SK-N-SH (cell line): ENCODE results near the gene LRRTM2. TPM values are rescaled to one million over a fixed set of nuclear protein-coding genes. Genes with fewer than 3 reads are reported as not detected.

Experiments
- CTCF ChIA-PET: fragments of 300-600, 350-600 bp; formaldehyde crosslinking; extraction: SDS; loops from one replicate; lab custom pipeline; 2021; lab: Yijun Ruan, JAX
- POLR2A ChIA-PET: fragments of 350-600 bp; sonication (Branson Sonifier 250); formaldehyde crosslinking; extraction: SDS; loops from one replicate; lab custom pipeline; 2020; ENCODE audit warnings: antibody characterized with exemption, inconsistent platforms; lab: Yijun Ruan, JAX
- DNase-seq: peaks from one replicate; pipeline ENCODE4 v3.0.0; 2012
- H2AFZ ChIP-seq: fragments of 200-600 bp; sonication (generic); 2 replicates; pipeline ENCODE4 v1.8.1; 2016; ENCODE audit warnings: antibody characterized with exemption, mild to moderate bottlenecking, low read depth
- H3F3A ChIP-seq: fragments of 200-600 bp; sonication (generic); replicated peaks from 2 replicates; pipeline ENCODE3; 2016; ENCODE audit warnings: antibody characterized with exemption, mild to moderate bottlenecking; ENCODE audit not compliant: insufficient read depth
- H3K27ac ChIP-seq, 2 experiments: fragments of 200-500 bp in 1 of 2; fragments of 200-600 bp in 1 of 2; sonication (Bioruptor generic) in 1 of 2; sonication (generic), shearing (Covaris generic) in 1 of 2; 2 replicates each; pipeline versions ENCODE4 v1.5.1 to v1.6.1; 2014 to 2016; ENCODE audit warnings: low read depth in 2 of 2, inconsistent platforms in 1 of 2, low read length in 1 of 2, mild to moderate bottlenecking in 1 of 2, mixed read lengths in 1 of 2
- H3K27me3 ChIP-seq: fragments of 200-600 bp; sonication (generic), shearing (Covaris generic); 2 replicates; pipeline ENCODE4 v1.6.1; 2016; ENCODE audit warnings: mixed run types; ENCODE audit not compliant: insufficient read depth
- H3K36me3 ChIP-seq, 2 experiments: fragments of 200-500 bp in 1 of 2; fragments of 200-600 bp in 1 of 2; sonication (Bioruptor generic) in 1 of 2; sonication (generic) in 1 of 2; replicated peaks in 1 of 2; 2 replicates each; pipeline versions ENCODE3 to v1.5.1; 2014 to 2016; ENCODE audit warnings: low read length in 1 of 2, mild to moderate bottlenecking in 1 of 2; ENCODE audit not compliant: insufficient read depth in 2 of 2, control insufficient read depth in 1 of 2
- H3K4me1 ChIP-seq, 2 experiments: fragments of 200-500 bp in 1 of 2; fragments of 200-600 bp in 1 of 2; sonication (Bioruptor generic) in 1 of 2; sonication (generic), shearing (Covaris generic) in 1 of 2; 2 replicates each; pipeline versions ENCODE4 v1.5.1 to v1.6.1; 2014 to 2016; ENCODE audit warnings: low read depth in 1 of 2, low read length in 1 of 2, mixed run types in 1 of 2; ENCODE audit not compliant: insufficient read depth in 2 of 2, control insufficient read depth in 1 of 2
- H3K4me2 ChIP-seq: fragments of 200-600 bp; sonication (generic), shearing (Covaris generic); 2 replicates; pipeline ENCODE4 v1.6.1; 2017; ENCODE audit warnings: mixed run types
- H3K4me3 ChIP-seq, 2 experiments: fragments of 200-500 bp in 1 of 2; fragments of 200-600 bp in 1 of 2; sonication (Bioruptor generic) in 1 of 2; sonication (generic), shearing (Covaris generic) in 1 of 2; 2 replicates each; pipeline versions ENCODE4 v1.5.1 to v1.8.1; 2014 to 2016; ENCODE audit warnings: low read depth in 2 of 2, inconsistent platforms in 1 of 2, low read length in 1 of 2, mild to moderate bottlenecking in 1 of 2, mixed read lengths in 1 of 2, moderate library complexity in 1 of 2
- H3K79me2 ChIP-seq: fragments of 200-600 bp; sonication (generic); 2 replicates; pipeline ENCODE4 v1.8.1; 2017; ENCODE audit warnings: mild to moderate bottlenecking; ENCODE audit not compliant: insufficient read depth
- H3K9ac ChIP-seq: fragments of 200-600 bp; sonication (generic); 2 replicates; pipeline ENCODE4 v1.6.1; 2017; ENCODE audit warnings: mixed run types
- H3K9me2 ChIP-seq: fragments of 200-600 bp; sonication (generic); 2 replicates; pipeline ENCODE4 v1.6.1; 2017; ENCODE audit warnings: mixed run types
- H3K9me3 ChIP-seq: fragments of 200-600 bp; sonication (generic); 2 replicates; pipeline ENCODE4 v1.6.1; 2017; ENCODE audit warnings: mixed run types, mild to moderate bottlenecking, moderate library complexity
- H4K20me1 ChIP-seq: fragments of 200-600 bp; sonication (generic); 2 replicates; pipeline ENCODE4 v1.6.1; 2017; ENCODE audit warnings: mild to moderate bottlenecking, mixed run types; ENCODE audit not compliant: insufficient read depth
- CHD2 ChIP-seq: fragments of 150-350 bp; IDR thresholded peaks from 2 replicates; pipeline ENCODE4 v1.6.1; 2018; ENCODE audit warnings: low read length; ENCODE audit not compliant: partially characterized antibody
- ELF1 ChIP-seq: IDR thresholded peaks from 2 replicates; pipeline ENCODE4 v1.4.0; 2012
- EP300 ChIP-seq, 2 experiments: IDR thresholded peaks; 2 replicates each; pipeline versions ENCODE4 v1.4.0 to v1.6.1; 2012; ENCODE audit warnings: borderline replicate concordance in 1 of 2, low read depth in 1 of 2, low read length in 1 of 2
- EZH2phosphoT487 ChIP-seq: fragments of 200-600 bp; sonication (generic); IDR thresholded peaks from 2 replicates; pipeline ENCODE4 v1.6.1; 2017; ENCODE audit warnings: low read depth, mixed run types, mild to moderate bottlenecking, antibody characterized with exemption, moderate library complexity, borderline replicate concordance
- GATA2 ChIP-seq: sonication (generic); formaldehyde crosslinking; IDR thresholded peaks from 2 replicates; pipeline ENCODE4 v1.5.0; 2020; ENCODE audit warnings: mild to moderate bottlenecking, missing genetic modification reagents
- JUND ChIP-seq: IDR thresholded peaks from 2 replicates; pipeline ENCODE4 v1.4.0; 2012
- MEF2A ChIP-seq: IDR thresholded peaks from 2 replicates; pipeline ENCODE4 v1.4.0; 2012; ENCODE audit warnings: low read depth, borderline replicate concordance
- NFIC ChIP-seq: IDR thresholded peaks from 2 replicates; pipeline ENCODE4 v1.4.0; 2012; ENCODE audit warnings: borderline replicate concordance
- RCOR1 ChIP-seq: fragments of 150-350 bp; IDR thresholded peaks from 2 replicates; pipeline ENCODE4 v1.6.1; 2017; ENCODE audit warnings: antibody characterized with exemption, low read length
- RFX5 ChIP-seq: IDR thresholded peaks from 2 replicates; pipeline ENCODE4 v1.6.1; 2012; ENCODE audit warnings: mild to moderate bottlenecking, improper control_type of control experiment, low read length
- RXRA ChIP-seq: IDR thresholded peaks from 2 replicates; pipeline ENCODE4 v1.4.0; 2012; ENCODE audit warnings: low read depth, mild to moderate bottlenecking, borderline replicate concordance
- TAF1 ChIP-seq: IDR thresholded peaks from 2 replicates; pipeline ENCODE4 v1.6.1; 2012; ENCODE audit warnings: low read depth, mild to moderate bottlenecking, low read length, moderate library complexity, borderline replicate concordance
- TCF12 ChIP-seq: IDR thresholded peaks from 2 replicates; pipeline ENCODE4 v1.4.0; 2012
- TEAD4 ChIP-seq: IDR thresholded peaks from 2 replicates; pipeline ENCODE4 v1.4.0; 2012; ENCODE audit warnings: mild to moderate bottlenecking, borderline replicate concordance; ENCODE audit not compliant: insufficient read depth
- YY1 ChIP-seq: IDR thresholded peaks from 2 replicates; pipeline ENCODE4 v1.4.0; 2012; ENCODE audit warnings: low read depth, mild to moderate bottlenecking
- WGBS: methylation state at CpG from one replicate; pipeline ENCODE4 v1.1.6; 2017; ENCODE audit warnings: low lambda C conversion rate; 5-methylcytosine and 5-hydroxymethylcytosine counted together
- polyA plus RNA-seq, 3 experiments: library from polyadenylated mRNA; depleted of rRNA; stranded (reverse); fragments of >200 nt; gene quantifications; 2 replicates each; pipeline ENCODE4 v1.2.3, GENCODE V29; 2012
- TF ChIP-seq, protein P1 (sequence below): fragments of 150-350 bp; IDR thresholded peaks from 2 replicates; pipeline ENCODE4 v1.6.1; 2017; ENCODE audit warnings: antibody characterized with exemption, low read length, low read depth, borderline replicate concordance
- TF ChIP-seq, protein P2 (sequence below): fragments of 200-600 bp; sonication (generic); IDR thresholded peaks from 2 replicates; pipeline ENCODE4 v1.6.1; 2017; ENCODE audit warnings: antibody characterized with exemption, mild to moderate bottlenecking, moderate library complexity
- TF ChIP-seq, protein P3 (sequence below): IDR thresholded peaks from 2 replicates; pipeline ENCODE4 v1.6.1; 2012; ENCODE audit warnings: mild to moderate bottlenecking, low read depth, low read length, moderate library complexity
- TF ChIP-seq, protein P4 (sequence below): IDR thresholded peaks from 2 replicates; pipeline ENCODE4 v1.4.0; 2012; ENCODE audit warnings: low read depth, borderline replicate concordance

The LRRTM2 gene
- polyA plus RNA-seq, 1 of the 3 experiments (the other 2 are of a cell fraction), result 0.38 TPM

DNA sequence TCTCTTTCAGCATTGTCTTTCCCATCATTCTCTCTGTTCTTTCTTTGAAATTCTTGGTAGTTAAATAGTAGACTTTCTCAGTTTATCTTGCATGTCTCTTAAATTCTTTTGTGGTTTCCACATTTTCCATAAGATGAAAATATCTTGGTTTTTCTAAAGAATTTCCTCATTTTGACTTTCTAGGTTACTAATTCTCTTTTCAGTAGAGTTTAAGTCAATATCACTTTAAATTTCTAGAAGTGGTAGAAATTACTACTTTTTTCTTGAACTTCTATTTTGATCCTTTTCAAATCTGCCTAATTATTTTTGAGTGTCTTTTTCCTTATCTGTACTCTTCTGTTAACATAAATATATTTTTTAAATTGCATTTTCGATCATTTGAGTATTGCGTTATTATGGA lies 23.6 kb upstream of the LRRTM2 start:
- peaks cover 32% of the 10 kb centered on the region for H3F3A ChIP-seq
- no peaks in the 10 kb centered on the region for H3K27me3 ChIP-seq
- peaks cover 0 to 36% of the 10 kb centered on the region in 2 experiments for H3K36me3 ChIP-seq
- no peak overlapping the region for H3K4me3 ChIP-seq
- ChIA-PET CTCF (no interaction called here), POLR2A (no interaction called here)
- no peak for DNase-seq
- no peaks in the 10 kb centered on the region for H3K9me3 ChIP-seq
- 95% methylated on average over 2 of the region's 2 CpGs for WGBS
- H3K9ac ChIP-seq, result no peak overlapping the region
- no peak overlapping the region for H2AFZ ChIP-seq
- peaks cover 0 to 37% of the 10 kb centered on the region in 2 experiments; a peak in 2 of 4 replicates for H3K4me1 ChIP-seq
- no peaks in the 10 kb centered on the region for H3K9me2 ChIP-seq
- H3K27ac ChIP-seq, result no peak overlapping the region
- H3K4me2 ChIP-seq, result no peak overlapping the region
- peaks cover 32% of the 10 kb centered on the region for H3K79me2 ChIP-seq
- H4K20me1 ChIP-seq, result no peaks in the 10 kb centered on the region; the same call in 1 of the 2 replicates
- TF ChIP-seq JUND (no peak), NFIC (no peak), ELF1 (no peak), YY1 (no peak), TCF12 (no peak), RFX5 (no peak), CHD2 (no peak), MEF2A (no peak), EZH2phosphoT487 (no peak), RXRA (no peak), RCOR1 (no peak), TEAD4 (no peak), EP300 (IDR thresholded peaks at IDR 0.05; ENCODE audit: borderline replicate concordance in 1 of 2, low read depth in 1 of 2, low read length in 1 of 2) (no peak), GATA2 (CRISPR knock-in tag) (no peak), TAF1 (no peak)
- TF ChIP-seq, protein P1, sequence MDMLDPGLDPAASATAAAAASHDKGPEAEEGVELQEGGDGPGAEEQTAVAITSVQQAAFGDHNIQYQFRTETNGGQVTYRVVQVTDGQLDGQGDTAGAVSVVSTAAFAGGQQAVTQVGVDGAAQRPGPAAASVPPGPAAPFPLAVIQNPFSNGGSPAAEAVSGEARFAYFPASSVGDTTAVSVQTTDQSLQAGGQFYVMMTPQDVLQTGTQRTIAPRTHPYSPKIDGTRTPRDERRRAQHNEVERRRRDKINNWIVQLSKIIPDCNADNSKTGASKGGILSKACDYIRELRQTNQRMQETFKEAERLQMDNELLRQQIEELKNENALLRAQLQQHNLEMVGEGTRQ, result no peak
- TF ChIP-seq, protein P2, sequence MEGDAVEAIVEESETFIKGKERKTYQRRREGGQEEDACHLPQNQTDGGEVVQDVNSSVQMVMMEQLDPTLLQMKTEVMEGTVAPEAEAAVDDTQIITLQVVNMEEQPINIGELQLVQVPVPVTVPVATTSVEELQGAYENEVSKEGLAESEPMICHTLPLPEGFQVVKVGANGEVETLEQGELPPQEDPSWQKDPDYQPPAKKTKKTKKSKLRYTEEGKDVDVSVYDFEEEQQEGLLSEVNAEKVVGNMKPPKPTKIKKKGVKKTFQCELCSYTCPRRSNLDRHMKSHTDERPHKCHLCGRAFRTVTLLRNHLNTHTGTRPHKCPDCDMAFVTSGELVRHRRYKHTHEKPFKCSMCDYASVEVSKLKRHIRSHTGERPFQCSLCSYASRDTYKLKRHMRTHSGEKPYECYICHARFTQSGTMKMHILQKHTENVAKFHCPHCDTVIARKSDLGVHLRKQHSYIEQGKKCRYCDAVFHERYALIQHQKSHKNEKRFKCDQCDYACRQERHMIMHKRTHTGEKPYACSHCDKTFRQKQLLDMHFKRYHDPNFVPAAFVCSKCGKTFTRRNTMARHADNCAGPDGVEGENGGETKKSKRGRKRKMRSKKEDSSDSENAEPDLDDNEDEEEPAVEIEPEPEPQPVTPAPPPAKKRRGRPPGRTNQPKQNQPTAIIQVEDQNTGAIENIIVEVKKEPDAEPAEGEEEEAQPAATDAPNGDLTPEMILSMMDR, result no peak
- TF ChIP-seq, protein P3, sequence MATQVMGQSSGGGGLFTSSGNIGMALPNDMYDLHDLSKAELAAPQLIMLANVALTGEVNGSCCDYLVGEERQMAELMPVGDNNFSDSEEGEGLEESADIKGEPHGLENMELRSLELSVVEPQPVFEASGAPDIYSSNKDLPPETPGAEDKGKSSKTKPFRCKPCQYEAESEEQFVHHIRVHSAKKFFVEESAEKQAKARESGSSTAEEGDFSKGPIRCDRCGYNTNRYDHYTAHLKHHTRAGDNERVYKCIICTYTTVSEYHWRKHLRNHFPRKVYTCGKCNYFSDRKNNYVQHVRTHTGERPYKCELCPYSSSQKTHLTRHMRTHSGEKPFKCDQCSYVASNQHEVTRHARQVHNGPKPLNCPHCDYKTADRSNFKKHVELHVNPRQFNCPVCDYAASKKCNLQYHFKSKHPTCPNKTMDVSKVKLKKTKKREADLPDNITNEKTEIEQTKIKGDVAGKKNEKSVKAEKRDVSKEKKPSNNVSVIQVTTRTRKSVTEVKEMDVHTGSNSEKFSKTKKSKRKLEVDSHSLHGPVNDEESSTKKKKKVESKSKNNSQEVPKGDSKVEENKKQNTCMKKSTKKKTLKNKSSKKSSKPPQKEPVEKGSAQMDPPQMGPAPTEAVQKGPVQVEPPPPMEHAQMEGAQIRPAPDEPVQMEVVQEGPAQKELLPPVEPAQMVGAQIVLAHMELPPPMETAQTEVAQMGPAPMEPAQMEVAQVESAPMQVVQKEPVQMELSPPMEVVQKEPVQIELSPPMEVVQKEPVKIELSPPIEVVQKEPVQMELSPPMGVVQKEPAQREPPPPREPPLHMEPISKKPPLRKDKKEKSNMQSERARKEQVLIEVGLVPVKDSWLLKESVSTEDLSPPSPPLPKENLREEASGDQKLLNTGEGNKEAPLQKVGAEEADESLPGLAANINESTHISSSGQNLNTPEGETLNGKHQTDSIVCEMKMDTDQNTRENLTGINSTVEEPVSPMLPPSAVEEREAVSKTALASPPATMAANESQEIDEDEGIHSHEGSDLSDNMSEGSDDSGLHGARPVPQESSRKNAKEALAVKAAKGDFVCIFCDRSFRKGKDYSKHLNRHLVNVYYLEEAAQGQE, result no peak
- TF ChIP-seq, protein P4, sequence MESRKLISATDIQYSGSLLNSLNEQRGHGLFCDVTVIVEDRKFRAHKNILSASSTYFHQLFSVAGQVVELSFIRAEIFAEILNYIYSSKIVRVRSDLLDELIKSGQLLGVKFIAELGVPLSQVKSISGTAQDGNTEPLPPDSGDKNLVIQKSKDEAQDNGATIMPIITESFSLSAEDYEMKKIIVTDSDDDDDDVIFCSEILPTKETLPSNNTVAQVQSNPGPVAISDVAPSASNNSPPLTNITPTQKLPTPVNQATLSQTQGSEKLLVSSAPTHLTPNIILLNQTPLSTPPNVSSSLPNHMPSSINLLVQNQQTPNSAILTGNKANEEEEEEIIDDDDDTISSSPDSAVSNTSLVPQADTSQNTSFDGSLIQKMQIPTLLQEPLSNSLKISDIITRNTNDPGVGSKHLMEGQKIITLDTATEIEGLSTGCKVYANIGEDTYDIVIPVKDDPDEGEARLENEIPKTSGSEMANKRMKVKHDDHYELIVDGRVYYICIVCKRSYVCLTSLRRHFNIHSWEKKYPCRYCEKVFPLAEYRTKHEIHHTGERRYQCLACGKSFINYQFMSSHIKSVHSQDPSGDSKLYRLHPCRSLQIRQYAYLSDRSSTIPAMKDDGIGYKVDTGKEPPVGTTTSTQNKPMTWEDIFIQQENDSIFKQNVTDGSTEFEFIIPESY, result no peak
